HG03196 (cell line): ENCODE measurements around the gene NBEAL1.
"Not testable (repeated sequence)": the region's sequence is repeated elsewhere in the genome, so short reads cannot be mapped to it uniquely, and the experiment has no call there.

Experiments used
- ATAC-seq: cut with Tn5 transposase; IDR thresholded peaks from one replicate; pipeline ENCODE4 v1.9.1; 2021; ENCODE audit not compliant: unreplicated experiment

NBEAL1 gene

GRCh38 chr2:203105996-203106395, 91.3 kb downstream of the NBEAL1 start:
- ATAC-seq = no peak

- not testable (repeated sequence) for ATAC-seq
Measured at GRCh38 chr2:203110496-203110895, 95.8 kb downstream of the NBEAL1 start.

DNA sequence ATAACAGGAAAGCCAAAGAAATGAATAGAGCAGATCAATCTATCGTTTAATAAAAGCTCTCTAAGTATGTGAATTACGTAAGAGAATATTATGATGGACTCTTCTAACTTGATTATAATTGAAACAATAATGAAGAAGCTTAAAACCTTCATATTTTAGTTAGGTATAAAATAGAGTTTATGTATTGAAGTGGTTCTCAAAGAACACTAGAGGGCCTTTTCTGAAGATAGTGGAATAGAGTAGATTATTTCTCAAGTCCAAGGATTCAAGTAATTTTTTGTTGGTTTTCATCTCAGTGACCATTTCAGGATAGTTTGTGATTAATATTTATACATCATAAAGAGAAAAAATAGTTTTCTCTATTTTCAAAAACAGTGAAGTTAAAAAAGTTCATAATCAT, 97.7 kb downstream of the NBEAL1 start:
- no peak for ATAC-seq

- ATAC-seq = not testable (repeated sequence)
Measured at GRCh38 chr2:203115201-203115700, 100.6 kb downstream of the NBEAL1 start.

DNA sequence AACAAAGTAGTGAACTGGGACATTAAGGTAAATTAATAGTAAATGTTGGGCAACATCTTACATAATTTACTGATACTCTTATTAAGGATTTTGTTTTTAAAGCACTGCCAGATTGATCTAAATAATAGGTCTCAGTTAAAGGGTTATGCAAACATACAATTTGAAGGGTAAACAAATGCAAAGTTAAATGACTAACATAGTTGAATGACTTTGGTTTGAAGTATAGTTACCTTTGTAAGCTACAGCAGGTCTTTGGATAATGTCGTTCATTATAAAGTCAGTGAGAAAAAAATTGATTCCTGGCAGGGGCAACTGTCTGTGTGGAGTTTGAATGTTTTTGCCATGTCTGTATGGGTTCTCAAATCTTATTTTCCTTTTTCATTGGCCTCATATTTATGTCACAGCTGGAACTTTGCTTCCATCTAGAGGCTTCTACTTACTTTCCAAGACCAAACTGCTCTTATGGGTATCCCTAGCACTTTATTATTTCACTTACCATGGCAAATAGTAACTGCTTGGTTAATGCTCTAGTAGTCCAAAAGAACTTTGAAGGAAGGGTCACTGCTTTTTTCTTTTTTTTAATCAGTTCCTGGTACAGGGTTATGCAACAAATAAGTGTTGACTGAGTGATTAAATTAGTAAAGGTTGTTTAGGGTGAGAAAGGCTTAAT, 107.8 kb downstream of the NBEAL1 start:
- ATAC-seq = no peak

GRCh38 chr2:203126996-203127395, 112.3 kb downstream of the NBEAL1 start:
- no peak for ATAC-seq

GRCh38 chr2:203135105-203135504, 120.4 kb downstream of the NBEAL1 start:
- ATAC-seq = no peak

DNA sequence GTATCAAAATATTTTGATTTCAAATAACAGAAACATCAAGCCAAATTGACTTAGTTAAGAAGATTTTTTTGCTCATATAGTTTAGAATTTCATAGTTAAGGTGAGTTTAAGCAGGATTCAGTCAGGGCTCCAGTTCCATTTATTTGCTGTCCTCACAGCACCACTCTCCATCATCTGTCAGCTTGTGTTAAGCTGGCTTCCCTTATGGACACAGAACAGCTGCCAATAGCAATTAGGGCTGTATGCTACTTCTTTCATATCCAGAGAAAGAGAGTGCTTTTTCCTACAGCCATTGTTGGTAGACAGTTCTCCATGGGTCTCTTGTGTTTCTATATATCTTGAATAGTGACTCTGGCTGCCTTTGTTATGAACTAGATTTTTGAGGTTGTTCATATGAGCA, 128.7 kb downstream of the NBEAL1 start:
- ATAC-seq = no peak

GRCh38 chr2:203149194-203149593, 134.5 kb downstream of the NBEAL1 start:
- ATAC-seq = no peak

- no peak for ATAC-seq
Measured at GRCh38 chr2:203155406-203155805, 140.7 kb downstream of the NBEAL1 start.

- not testable (repeated sequence) for ATAC-seq
Measured at GRCh38 chr2:203162722-203163121, 148.0 kb downstream of the NBEAL1 start.

DNA sequence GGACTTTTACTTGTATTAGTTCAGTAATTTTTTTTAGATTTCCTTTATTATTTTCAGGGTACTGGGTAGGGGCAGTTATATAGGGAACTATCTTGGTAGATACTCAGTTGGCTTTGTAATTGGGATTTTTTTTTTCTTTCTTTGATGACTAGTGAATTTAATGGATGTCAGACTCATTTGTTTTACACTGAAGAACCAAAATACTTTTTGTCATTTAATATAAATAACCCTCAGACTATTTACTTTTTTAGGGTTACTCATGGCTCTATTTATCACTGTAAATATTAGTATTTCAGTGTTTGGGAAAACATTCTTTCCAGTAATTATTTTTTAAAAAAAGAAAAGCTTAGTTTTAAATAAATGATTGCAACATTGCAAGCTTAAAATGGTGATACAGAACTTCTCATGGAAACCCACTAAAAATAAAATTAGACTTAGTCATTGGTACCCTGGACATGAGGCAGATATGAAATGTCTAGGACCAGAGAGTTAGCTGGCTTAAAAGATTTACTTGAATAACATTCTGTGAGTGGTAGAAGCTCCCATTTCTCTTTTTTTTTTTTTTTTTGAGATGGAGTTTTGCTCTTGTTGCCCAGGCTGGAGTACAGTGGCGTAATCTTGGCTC, 149.7 kb downstream of the NBEAL1 start:
- ATAC-seq = no peak

GRCh38 chr2:203167751-203168150, 153.1 kb downstream of the NBEAL1 start:
- no peak for ATAC-seq

- ATAC-seq = no peak
Measured at GRCh38 chr2:203170502-203170901, 155.8 kb downstream of the NBEAL1 start.

GRCh38 chr2:203175371-203175770, 160.7 kb downstream of the NBEAL1 start:
- ATAC-seq = no peak

- ATAC-seq = no peak
Measured at GRCh38 chr2:203177361-203177760, 162.7 kb downstream of the NBEAL1 start.

DNA sequence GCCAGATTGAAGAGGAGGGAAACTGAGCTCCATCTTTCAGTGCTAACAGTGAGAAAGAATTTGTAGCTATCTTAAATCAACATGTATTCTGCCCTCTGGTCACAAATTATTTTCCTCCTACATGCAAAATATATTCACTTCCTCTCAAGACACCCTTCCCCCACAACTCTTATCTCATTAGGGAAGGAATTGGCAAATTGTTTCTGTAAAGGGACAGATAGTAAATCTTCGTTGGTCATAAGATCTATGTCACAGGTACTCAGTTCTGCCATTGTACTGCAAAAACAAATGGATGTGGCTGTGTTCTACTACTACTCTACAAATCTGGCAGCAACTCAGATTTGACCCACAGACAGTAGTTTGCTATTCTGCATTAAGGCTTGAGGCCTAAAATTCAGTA, 171.2 kb downstream of the NBEAL1 start:
- no peak for ATAC-seq

DNA sequence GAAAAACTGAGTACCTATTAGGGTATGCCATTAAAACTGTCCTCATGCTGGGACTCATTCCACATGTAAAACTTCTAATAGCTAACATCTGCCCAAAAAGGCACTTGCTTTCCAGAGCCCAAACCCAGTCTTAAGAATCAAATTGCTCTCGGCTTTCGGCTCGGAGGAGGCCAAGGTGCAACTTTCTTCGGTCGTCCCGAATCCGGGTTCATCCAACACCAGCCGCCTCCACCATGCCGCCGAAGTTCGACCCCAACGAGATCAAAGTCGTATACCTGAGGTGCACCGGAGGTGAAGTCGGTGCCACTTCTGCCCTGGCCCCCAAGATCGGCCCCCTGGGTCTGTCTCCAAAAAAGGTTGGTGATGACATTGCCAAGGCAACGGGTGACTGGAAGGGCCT, 175.9 kb downstream of the NBEAL1 start:
- not testable (repeated sequence) for ATAC-seq

DNA sequence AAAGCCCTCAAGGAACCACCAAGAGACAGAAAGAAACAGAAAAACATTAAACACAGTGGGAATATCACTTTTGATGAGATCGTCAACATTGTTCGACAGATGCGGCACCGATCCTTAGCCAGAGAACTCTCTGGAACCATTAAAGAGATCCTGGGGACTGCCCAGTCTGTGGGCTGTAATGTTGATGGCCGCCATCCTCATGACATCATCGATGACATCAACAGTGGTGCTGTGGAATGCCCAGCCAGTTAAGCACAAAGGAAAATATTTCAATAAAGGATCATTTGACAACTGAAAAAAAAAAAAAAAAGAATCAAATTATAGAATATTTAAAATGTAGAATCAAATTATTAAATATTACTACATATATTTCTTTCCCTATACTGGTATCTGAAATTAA, 176.4 kb downstream of the NBEAL1 start:
- not testable (repeated sequence) for ATAC-seq

DNA sequence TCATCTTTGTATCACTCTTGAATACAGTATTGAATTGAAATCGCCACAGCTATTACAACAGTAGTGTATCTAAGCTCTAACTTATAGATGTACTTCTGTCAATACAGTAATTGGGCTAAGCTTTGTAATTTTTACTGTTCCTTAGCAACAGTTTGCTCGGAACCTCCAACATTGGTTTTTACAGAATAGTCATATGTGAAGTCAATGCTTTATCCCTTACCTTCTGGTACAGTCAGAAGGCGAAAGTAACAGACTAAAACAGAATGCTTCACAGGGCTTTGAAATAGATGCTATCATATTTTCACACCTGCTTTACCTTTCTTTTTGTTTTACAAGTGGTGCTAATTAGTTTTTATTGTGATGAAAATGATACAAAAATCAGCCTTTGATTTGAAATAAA, 177.3 kb downstream of the NBEAL1 start:
- no peak for ATAC-seq

- no peak for ATAC-seq
Measured at GRCh38 chr2:203195331-203196036, 180.8 kb downstream of the NBEAL1 start.

DNA sequence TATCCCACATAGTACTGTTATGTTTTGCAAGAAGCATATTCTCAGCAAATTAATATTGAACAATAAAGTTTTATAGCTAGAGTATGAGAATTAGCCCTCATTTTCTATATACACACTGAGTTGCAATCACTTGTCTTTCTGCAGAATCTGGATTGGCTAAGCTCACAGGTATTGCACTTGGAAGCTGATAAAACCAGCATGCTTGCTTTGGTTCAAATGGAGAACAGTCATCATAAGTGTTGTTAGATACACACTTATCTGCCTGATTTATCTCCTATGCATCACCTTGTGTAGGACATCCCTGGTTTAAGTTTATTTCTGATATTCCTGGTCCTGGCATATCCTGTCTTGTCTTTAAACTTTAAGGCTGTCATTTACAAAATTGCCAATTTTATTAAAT, 186.2 kb downstream of the NBEAL1 start:
- no peak for ATAC-seq
